Memory B cell (primary cell): ENCODE measurements around the gene EPHA6.
A peak's percentile ranks its signal among the peaks of the same experiment; 100 is the strongest.
"Not testable (repeated sequence)": the region's sequence is repeated elsewhere in the genome, so short reads cannot be mapped to it uniquely, and the experiment has no call there.

Source experiments
- ATAC-seq: fragments of 150-1000 bp; cut with Tn5 transposase; 2 replicates; pipeline ENCODE4 v1.10.0; 2021; ENCODE audit warnings: low read depth, mild to moderate bottlenecking, moderate library complexity
- DNase-seq, 2 donors: peaks; one replicate each; pipeline ENCODE4 v3.0.0; 2022; ENCODE audit warnings: low spot score in 2 of 2
- H3K27ac Mint-ChIP-seq: one replicate; pipeline ENCODE4 v1.8.0; 2022; ENCODE audit warnings: mild to moderate bottlenecking, moderate library complexity, mixed read lengths
- H3K27me3 Mint-ChIP-seq: one replicate; pipeline ENCODE4 v1.8.0; 2022; ENCODE audit warnings: mixed read lengths
- H3K36me3 Mint-ChIP-seq: one replicate; pipeline ENCODE4 v1.8.0; 2022; ENCODE audit warnings: mild to moderate bottlenecking, mixed read lengths
- H3K4me1 Mint-ChIP-seq: one replicate; pipeline ENCODE4 v1.8.0; 2022; ENCODE audit warnings: mixed read lengths
- H3K4me3 Mint-ChIP-seq: one replicate; pipeline ENCODE4 v1.8.0; 2022; ENCODE audit warnings: mild to moderate bottlenecking, moderate library complexity, mixed read lengths
- H3K9me3 Mint-ChIP-seq: one replicate; pipeline ENCODE4 v1.8.0; 2022; ENCODE audit warnings: mixed read lengths

The EPHA6 gene

DNA sequence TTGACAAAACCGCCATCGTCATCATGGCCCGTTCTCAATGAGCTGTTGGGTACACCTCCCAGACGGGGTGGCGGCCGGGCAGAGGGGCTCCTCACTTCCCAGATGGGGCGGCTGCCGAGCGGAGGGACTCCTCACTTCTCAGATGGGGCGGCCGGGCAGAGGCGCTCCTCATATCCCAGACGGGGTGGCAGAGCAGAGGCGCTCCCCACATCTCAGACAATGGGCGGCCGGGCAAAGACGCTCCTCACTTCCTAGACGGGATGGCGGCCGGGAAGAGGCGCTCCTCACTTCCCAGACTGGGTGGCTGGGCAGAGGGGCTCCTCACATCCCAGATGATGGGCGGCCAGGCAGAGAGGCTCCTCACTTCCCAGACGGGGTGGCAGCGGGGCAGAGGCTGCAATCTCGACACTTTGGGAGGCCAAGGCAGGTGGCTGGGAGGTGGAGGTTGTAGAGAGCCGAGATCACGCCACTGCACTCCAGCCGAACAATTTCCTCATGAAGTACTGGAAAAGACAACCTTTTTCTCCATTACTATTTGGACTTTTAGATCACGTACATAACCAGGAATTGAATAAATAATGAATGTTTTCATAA is 666.4 kb downstream of the EPHA6 start:
- H3K4me1 Mint-ChIP-seq, H3K27ac Mint-ChIP-seq, DNase-seq, H3K9me3 Mint-ChIP-seq, H3K27me3 Mint-ChIP-seq, H3K36me3 Mint-ChIP-seq, ATAC-seq, H3K4me3 Mint-ChIP-seq: not testable (repeated sequence)

DNA sequence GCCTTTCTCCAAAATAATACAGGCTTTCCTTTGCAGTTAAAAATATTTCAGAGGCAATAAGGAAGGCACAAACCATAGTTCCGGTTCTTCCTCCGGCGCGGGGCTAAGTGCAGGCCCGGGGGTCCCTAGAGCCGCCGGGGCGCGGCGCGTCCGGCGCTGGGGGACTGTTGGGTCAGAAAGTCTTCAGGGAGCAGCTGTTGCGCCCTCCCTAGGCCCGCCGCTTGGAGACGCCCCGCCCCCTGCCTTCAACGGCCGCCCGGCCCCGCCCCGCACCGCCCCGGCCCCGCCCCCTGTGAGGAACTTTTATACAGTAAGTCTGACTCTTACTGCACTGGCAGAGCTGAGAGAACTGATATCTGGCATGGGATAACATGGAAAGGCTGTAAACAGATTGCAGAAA is 667.0 kb downstream of the EPHA6 start:
- DNase-seq: no peak

DNA sequence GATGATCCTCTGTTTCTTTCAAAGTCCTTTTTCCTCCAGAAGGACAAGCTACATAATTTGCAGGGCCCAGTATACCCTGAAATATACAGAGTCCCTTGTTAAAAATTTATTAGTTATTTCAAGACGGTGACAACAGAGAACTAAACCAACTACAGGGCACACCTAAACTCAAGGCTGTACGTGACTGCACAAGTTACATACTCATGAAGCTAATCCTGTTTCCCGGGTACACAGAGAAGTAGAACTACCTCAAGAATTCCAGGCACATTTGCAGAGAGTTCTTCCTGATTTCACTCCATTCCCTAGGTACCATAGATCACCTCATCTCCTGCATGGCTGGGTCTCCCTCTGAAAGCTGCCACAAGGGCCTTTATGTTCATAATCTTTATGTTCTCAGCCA is 670.8 kb downstream of the EPHA6 start:
- Mint-ChIP-seq H3K36me3 (no peaks in the 10 kb centered on the region), H3K4me3 (no peak overlapping the region), H3K4me1 (no peaks in the 10 kb centered on the region), H3K27ac (no peak overlapping the region), H3K27me3 (no peaks in the 10 kb centered on the region), H3K9me3 (peaks cover 1% of the 10 kb centered on the region)
- no peak for ATAC-seq
- no peak for DNase-seq

More for the DNA sequence above, 667.0 kb downstream of the EPHA6 start:
- H3K4me3 Mint-ChIP-seq: no peak overlapping the region
- ATAC-seq: peak; percentile 59
- H3K27me3 Mint-ChIP-seq: no peaks in the 10 kb centered on the region
- H3K36me3 Mint-ChIP-seq: no peaks in the 10 kb centered on the region
- H3K4me1 Mint-ChIP-seq: no peaks in the 10 kb centered on the region
- H3K27ac Mint-ChIP-seq: no peak overlapping the region
- peaks cover 1% of the 10 kb centered on the region for H3K9me3 Mint-ChIP-seq

DNA sequence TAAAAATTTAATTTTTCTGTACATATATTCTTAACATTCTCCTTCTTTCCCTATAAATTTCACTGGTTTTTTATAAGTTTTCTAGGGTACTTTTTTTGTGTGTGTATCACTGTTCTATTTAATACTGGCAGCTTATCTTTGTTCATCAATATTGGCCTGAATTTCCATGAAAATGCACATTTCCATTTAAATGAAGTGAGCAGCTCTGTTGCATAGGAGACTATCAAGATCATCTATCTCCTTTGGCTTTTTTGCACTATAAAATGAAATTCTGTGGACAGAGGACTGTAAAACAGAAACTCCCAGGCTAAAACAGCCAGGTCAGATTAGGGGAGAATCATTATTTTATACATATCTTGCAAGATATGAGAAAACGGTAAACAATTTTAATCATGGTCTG is 673.2 kb downstream of the EPHA6 start:
- no peak overlapping the region for H3K27ac Mint-ChIP-seq

DNA sequence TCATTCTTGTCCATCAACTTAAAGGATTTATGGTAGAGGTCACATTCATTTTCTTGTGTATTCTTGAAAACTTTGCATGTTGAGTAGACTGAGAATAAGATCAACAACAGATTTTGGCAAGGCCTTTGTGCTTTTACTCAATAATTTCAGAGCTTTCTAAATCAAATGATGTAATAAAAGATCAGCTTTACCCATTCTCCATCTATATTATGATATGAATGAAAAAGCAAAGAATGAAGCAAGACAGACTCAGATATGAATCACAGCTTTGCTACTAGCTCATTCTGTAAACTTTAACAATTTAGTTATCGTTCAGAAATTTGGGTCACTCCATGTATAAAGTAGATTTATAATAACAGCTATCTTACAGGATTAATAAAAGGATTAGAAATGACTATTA is 674.3 kb downstream of the EPHA6 start:
- ATAC-seq: no peak
- no peak for DNase-seq
- Mint-ChIP-seq H3K36me3 (no peaks in the 10 kb centered on the region), H3K27me3 (no peaks in the 10 kb centered on the region), H3K9me3 (no peaks in the 10 kb centered on the region), H3K27ac (no peak overlapping the region), H3K4me3 (no peak overlapping the region), H3K4me1 (no peaks in the 10 kb centered on the region)

More for the DNA sequence above, 673.2 kb downstream of the EPHA6 start:
- Mint-ChIP-seq H3K4me1 (no peaks in the 10 kb centered on the region), H3K36me3 (no peaks in the 10 kb centered on the region), H3K27me3 (no peaks in the 10 kb centered on the region), H3K9me3 (peaks cover 1% of the 10 kb centered on the region), H3K4me3 (no peak overlapping the region)
- DNase-seq (no peak), ATAC-seq (no peak)

DNA sequence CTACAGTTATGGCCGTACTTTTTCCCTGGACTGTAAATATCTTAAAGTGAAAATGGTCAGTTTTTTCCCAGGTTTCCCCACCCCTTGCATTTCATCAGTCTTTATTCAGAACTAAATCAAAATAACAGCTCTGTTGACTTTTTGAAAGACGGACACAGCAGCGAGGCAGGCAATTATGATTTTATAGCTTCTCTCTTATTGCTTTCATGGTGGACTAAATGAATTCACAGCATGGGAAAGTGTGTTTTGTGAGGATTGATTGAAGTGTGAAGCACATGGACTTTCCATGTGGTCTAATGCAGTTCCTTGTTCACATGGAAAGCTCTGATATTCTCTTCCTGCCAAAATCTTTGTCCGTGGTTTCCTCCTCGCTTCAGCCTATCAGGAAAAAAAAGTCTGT is 681.5 kb downstream of the EPHA6 start:
- no peaks in the 10 kb centered on the region for H3K27me3 Mint-ChIP-seq
- no peak for ATAC-seq
- H3K4me1 Mint-ChIP-seq: no peaks in the 10 kb centered on the region
- no peaks in the 10 kb centered on the region for H3K36me3 Mint-ChIP-seq
- no peak overlapping the region for H3K27ac Mint-ChIP-seq
- peaks cover 5% of the 10 kb centered on the region for H3K9me3 Mint-ChIP-seq
- DNase-seq: no peak
- no peak overlapping the region for H3K4me3 Mint-ChIP-seq

DNA sequence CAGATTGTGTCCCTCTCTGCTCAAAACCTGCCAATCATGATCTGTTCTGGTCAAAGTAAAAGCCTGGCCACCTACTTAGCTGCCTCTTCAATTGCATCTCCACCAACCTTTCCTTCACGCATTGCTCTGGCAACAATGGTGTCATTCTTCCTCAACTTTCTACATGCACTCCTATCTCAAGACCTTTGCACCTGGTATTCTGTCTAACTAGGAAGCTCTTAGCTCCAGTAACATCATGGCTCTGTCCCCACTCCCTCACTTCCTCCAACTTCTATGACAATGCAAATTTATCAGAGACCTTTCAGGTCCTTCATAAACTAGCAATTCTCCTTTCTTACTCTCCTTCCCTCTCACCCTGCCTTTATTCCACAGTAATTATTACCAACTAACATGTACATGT is 682.7 kb downstream of the EPHA6 start:
- peaks cover 5% of the 10 kb centered on the region for H3K9me3 Mint-ChIP-seq

DNA sequence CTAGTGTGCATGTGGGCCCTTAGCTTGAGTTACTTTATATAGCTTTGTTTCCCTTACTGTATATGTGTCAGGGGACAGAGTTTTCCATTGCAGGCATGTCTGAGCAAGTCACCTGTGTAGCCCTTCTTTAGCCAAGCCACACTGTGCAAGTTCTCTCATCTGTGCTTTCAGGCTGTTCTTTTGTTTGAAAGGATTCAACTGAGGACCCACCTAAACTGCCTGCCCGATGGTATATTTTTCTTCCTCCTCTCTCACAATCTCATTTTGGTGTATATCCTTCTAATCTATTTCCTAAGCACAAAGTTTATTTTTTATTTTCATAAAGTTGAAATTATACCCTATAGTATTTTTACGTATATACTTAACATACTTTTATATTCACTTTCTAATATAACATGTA is 690.1 kb downstream of the EPHA6 start:
- no peak overlapping the region for H3K27ac Mint-ChIP-seq
- H3K4me1 Mint-ChIP-seq: no peaks in the 10 kb centered on the region
- no peak overlapping the region for H3K4me3 Mint-ChIP-seq
- H3K9me3 Mint-ChIP-seq: peaks cover 20% of the 10 kb centered on the region
- no peaks in the 10 kb centered on the region for H3K27me3 Mint-ChIP-seq
- DNase-seq (no peak), ATAC-seq (no peak)
- no peaks in the 10 kb centered on the region for H3K36me3 Mint-ChIP-seq

More for the DNA sequence above, 682.7 kb downstream of the EPHA6 start:
- Mint-ChIP-seq H3K36me3 (no peaks in the 10 kb centered on the region), H3K4me1 (no peaks in the 10 kb centered on the region), H3K27me3 (no peaks in the 10 kb centered on the region), H3K4me3 (no peak overlapping the region), H3K27ac (no peak overlapping the region)
- ATAC-seq (no peak), DNase-seq (no peak)

DNA sequence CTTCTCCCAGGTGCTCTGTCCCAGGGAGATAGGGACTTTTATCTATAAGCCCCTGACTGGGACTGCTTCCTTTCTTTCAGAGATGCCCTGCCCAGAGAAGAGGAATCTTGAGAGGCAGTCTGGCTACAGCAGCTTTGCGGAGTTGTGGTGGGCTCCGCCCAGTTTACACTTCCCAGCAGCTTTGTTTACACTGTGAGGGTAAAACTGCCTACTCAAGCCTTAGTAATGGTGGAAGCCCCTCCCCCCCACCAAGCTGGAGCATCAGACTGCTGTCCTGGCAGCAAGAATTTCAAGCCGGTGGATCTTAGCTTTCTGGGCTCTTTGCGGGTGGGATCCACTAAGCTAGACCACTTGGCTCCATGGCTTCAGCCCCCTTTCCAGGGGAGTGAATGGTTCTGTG is 696.4 kb downstream of the EPHA6 start:
- Mint-ChIP-seq H3K9me3 (peaks cover 17% of the 10 kb centered on the region), H3K27ac (no peak overlapping the region), H3K36me3 (no peaks in the 10 kb centered on the region), H3K4me1 (no peaks in the 10 kb centered on the region), H3K4me3 (no peak overlapping the region), H3K27me3 (no peaks in the 10 kb centered on the region)
- no peak for ATAC-seq
- no peak for DNase-seq

DNA sequence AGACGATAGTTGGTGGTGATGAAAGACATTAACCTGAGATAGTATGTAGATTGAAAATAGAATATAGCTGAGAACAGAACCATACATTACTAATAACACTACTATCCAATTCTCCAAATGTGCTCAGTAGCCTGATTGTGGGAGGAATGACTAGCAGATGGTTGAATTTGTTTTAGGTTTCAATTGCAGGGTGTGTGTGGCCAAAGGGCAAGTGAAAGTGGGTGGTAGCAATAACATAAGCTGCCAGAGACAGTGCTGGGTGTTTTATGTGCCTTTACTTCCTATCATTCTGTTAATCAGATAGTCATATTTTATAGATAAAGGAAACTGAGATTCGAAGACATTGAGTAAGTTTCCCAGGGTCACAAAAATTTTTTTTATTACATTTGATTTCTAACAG is 700.7 kb downstream of the EPHA6 start:
- Mint-ChIP-seq H3K27ac (no peak overlapping the region), H3K4me3 (no peak overlapping the region)
- ATAC-seq: no peak

DNA sequence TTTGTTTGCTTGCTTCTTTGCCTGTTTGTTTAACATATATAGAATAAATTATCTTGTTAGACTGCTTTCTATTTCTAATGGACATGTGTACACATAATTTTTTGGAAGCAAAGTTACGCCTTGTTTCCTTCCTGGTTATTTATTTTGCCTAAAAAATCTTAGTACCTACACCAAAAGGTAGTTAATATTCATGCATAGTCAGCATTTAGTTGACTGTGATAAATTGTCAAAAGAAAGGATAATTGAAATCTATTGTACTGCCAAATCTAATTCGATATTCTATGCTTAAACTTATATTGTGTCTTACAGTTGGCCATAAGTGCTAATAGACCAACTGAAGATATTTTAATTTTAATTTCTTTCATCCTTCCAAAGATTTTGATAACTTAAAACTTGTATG is 716.3 kb downstream of the EPHA6 start:
- Mint-ChIP-seq H3K36me3 (no peaks in the 10 kb centered on the region), H3K9me3 (peaks cover 1% of the 10 kb centered on the region), H3K27ac (no peak overlapping the region), H3K4me3 (no peak overlapping the region), H3K4me1 (no peaks in the 10 kb centered on the region), H3K27me3 (no peaks in the 10 kb centered on the region)
- DNase-seq (no peak), ATAC-seq (no peak)

More for the DNA sequence above, 700.7 kb downstream of the EPHA6 start:
- H3K4me1 Mint-ChIP-seq: no peaks in the 10 kb centered on the region
- no peak for DNase-seq
- no peaks in the 10 kb centered on the region for H3K36me3 Mint-ChIP-seq
- H3K27me3 Mint-ChIP-seq: no peaks in the 10 kb centered on the region
- peaks cover 4% of the 10 kb centered on the region for H3K9me3 Mint-ChIP-seq

DNA sequence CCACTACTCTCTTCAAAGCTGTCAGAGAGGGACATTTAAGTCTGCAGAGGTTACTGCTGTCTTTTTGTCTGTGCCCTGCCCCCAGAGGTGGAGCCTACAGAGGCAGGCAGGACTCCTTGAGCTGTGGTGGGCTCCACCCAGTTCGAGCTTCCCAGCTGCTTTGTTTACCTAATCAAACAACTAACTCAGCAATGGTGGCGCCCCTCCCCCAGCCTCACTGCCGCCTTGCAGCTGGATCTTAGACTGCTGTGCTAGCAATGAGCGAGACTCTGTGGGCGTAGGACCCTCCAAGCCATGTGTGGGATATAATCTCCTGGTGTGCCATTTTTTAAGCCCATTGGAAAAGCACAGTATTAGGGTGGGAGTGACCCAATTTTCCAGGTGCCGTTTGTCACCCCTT is 733.2 kb downstream of the EPHA6 start:
- not testable (repeated sequence) for ATAC-seq, H3K4me3 Mint-ChIP-seq

DNA sequence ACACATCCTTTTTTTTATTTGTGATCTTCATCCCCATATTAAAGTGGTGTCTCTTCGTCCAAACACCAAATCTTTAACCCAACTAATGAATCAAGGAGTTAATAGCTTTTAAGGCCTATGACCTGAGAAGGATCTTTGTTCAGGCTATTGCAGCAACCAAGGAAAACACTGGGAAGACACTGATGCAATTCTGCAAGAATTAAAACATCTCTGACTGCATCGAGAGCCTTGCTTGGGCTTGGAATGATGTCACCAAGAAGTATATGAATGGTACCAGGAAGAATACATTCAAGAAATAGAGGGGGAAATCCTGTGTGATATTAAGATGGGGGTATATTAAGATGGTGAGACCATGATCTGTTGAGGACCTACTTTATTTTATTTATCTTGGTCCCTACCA is 736.0 kb downstream of the EPHA6 start:
- H3K36me3 Mint-ChIP-seq: no peaks in the 10 kb centered on the region

More for the DNA sequence above, 733.2 kb downstream of the EPHA6 start:
- not testable (repeated sequence) for H3K27ac Mint-ChIP-seq, H3K36me3 Mint-ChIP-seq, DNase-seq, H3K4me1 Mint-ChIP-seq, H3K27me3 Mint-ChIP-seq, H3K9me3 Mint-ChIP-seq

DNA sequence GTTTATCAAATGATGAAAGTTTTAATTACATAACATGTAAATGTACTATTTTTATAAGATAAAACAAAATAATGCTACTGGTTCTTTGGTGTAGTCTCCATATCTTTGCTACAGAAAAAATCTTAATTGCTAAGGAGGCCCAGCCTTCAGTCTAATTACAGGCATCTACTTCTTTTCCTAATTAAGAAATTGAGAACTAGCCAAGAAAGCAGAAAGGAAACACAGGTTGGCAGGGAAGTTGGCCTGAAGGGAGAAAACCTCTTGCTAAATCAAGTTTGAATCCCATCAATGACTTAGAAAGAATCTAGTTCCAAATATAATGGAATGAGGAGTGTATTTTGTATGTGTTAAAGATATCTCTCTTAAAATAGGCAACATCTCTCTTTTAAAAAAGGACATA is 737.8 kb downstream of the EPHA6 start:
- no peaks in the 10 kb centered on the region for H3K4me1 Mint-ChIP-seq
- peaks cover 3% of the 10 kb centered on the region for H3K9me3 Mint-ChIP-seq
- no peaks in the 10 kb centered on the region for H3K36me3 Mint-ChIP-seq
- H3K4me3 Mint-ChIP-seq: no peak overlapping the region
- no peaks in the 10 kb centered on the region for H3K27me3 Mint-ChIP-seq
- H3K27ac Mint-ChIP-seq: no peak overlapping the region
- ATAC-seq (no peak), DNase-seq (no peak)

More for the DNA sequence above, 736.0 kb downstream of the EPHA6 start:
- peaks cover 1% of the 10 kb centered on the region for H3K9me3 Mint-ChIP-seq
- H3K27ac Mint-ChIP-seq: no peak overlapping the region
- no peaks in the 10 kb centered on the region for H3K4me1 Mint-ChIP-seq
- no peaks in the 10 kb centered on the region for H3K27me3 Mint-ChIP-seq
- H3K4me3 Mint-ChIP-seq: no peak overlapping the region
- no peak for ATAC-seq
- DNase-seq: no peak

DNA sequence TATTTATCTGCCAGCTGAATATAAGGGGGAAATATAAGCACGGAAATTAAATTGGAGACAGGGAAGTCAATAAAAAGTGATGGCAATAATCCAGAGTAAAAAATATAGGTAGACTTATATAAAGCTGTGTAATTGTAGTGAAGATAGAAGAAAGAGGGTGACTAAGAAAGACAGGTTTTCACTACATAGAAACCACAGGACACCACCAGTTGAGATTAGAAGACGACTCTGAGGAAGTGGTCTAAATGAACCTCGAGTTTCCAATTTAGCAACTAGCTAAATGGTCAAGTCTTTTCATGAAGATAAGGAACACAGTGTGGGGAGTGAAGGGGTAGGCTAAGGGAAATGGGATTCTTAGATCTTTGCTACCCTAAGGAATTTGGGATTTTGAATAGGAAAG is 761.3 kb downstream of the EPHA6 start:
- Mint-ChIP-seq H3K27ac (no peak overlapping the region), H3K36me3 (no peaks in the 10 kb centered on the region), H3K4me3 (no peak overlapping the region), H3K27me3 (no peaks in the 10 kb centered on the region), H3K4me1 (no peaks in the 10 kb centered on the region), H3K9me3 (peaks cover 1% of the 10 kb centered on the region)
- ATAC-seq: no peak
- no peak for DNase-seq
